ENCODE measurements around the gene SMKR1. TPM values are rescaled to one million over a fixed set of nuclear protein-coding genes. Genes with fewer than 3 reads are reported as not detected.
"Not testable (repeated sequence)": the region's sequence is repeated elsewhere in the genome, so short reads cannot be mapped to it uniquely, and the experiment has no call there.

Gene SMKR1
- total and polyA plus RNA-seq, 12 donors = 0.28 TPM; not detected in 11

GRCh38 chr7:129470411-129470810, 31.9 kb upstream of the SMKR1 start:
- DNase-seq = no peak
- Histone ChIP-seq H3K27ac (no peak overlapping the region), H3K36me3 (peaks cover 0 to 11% (median 0%) of the 10 kb centered on the region in 9 donors)

GRCh38 chr7:129471402-129471827, 30.9 kb upstream of the SMKR1 start:
- H3K9me3 ChIP-seq = no peaks in the 10 kb centered on the region
- H3K36me3 ChIP-seq = peaks cover 0 to 9% (median 0%) of the 10 kb centered on the region in 9 donors
- intact Hi-C loops (cut with DNase I) = loop anchor here in 9 of 10 donors (2.0 to 10.0 kb wide), 8 partner anchors 103 to 257 kb away; partner anchors contain the start of gene AHCYL2 (in 1 of the 9)
- H3K27me3 ChIP-seq = no peaks in the 10 kb centered on the region
- no peak for TF ChIP-seq CTCF (IDR thresholded peaks at IDR 0.05)
- no peak overlapping the region for H3K4me3 ChIP-seq
- DNase-seq (no peak), ATAC-seq (no peak)
- no peak overlapping the region for H3K27ac ChIP-seq
- H3K4me1 ChIP-seq = no peaks in the 10 kb centered on the region

More at GRCh38 chr7:129470411-129470810, 31.9 kb upstream of the SMKR1 start:
- no peaks in the 10 kb centered on the region for H3K27me3 ChIP-seq
- intact Hi-C loops (cut with DNase I) = loop anchor here in 9 of 10 donors (2.0 to 10.0 kb wide), 8 partner anchors 102 to 256 kb away; partner anchors contain the start of gene AHCYL2 (in 1 of the 9)
- 87 to 95% methylated on average over 1 of the region's 1 CpG for WGBS, 2 donors
- no peaks in the 10 kb centered on the region for H3K9me3 ChIP-seq
- no peak overlapping the region for H3K4me3 ChIP-seq
- ATAC-seq = no peak
- no peaks in the 10 kb centered on the region for H3K4me1 ChIP-seq
- TF ChIP-seq CTCF (IDR thresholded peaks at IDR 0.05) = no peak

GRCh38 chr7:129475931-129476330, 26.4 kb upstream of the SMKR1 start:
- H3K4me3 ChIP-seq, ATAC-seq, H3K4me1 ChIP-seq, DNase-seq, H3K9me3 ChIP-seq, H3K27me3 ChIP-seq, H3K27ac ChIP-seq, H3K36me3 ChIP-seq: not testable (repeated sequence)
- intact Hi-C loops (cut with DNase I) = loop anchor here in 4 of 10 donors (10.0 kb wide), 3 partner anchors 169 to 261 kb away; partner anchors contain the start of gene AHCYL2 (in 1 of the 4)
- 95% methylated on average over 23 to 27 of the region's 27 CpGs for WGBS, 2 donors

GRCh38 chr7:129476398-129476797, 25.9 kb upstream of the SMKR1 start:
- intact Hi-C loops (cut with DNase I) = loop anchor here in 4 of 10 donors (10.0 kb wide), 3 partner anchors 168 to 262 kb away; partner anchors contain the start of gene AHCYL2 (in 1 of the 4)
- H3K9me3 ChIP-seq, ATAC-seq, DNase-seq, H3K4me3 ChIP-seq, H3K4me1 ChIP-seq, H3K27ac ChIP-seq, H3K27me3 ChIP-seq: not testable (repeated sequence)
- H3K36me3 ChIP-seq = peaks cover 0 to 10% (median 0%) of the 10 kb centered on the region in 9 donors
- WGBS, 2 donors = 97 to 98% methylated on average over 21 to 23 of the region's 27 CpGs

- intact Hi-C loops (cut with DNase I) = loop anchor here in 6 of 10 donors (5.0 to 10.0 kb wide), 6 partner anchors 147 to 525 kb away; partner anchors contain the start of gene AHCYL2 (in 1 of the 6)
- Histone ChIP-seq H3K36me3 (peaks cover 0 to 28% (median 0%) of the 10 kb centered on the region in 9 donors), H3K27me3 (no peaks in the 10 kb centered on the region), H3K4me1 (no peaks in the 10 kb centered on the region), H3K9me3 (peaks cover 0 to 3% (median 0%) of the 10 kb centered on the region in 11 donors), H3K27ac (no peak overlapping the region), H3K4me3 (no peak overlapping the region)
- DNase-seq = no peak
- no peak for TF ChIP-seq CTCF (IDR thresholded peaks at IDR 0.05)
- WGBS, 2 donors = 74 to 78% methylated on average over 1 of the region's 1 CpG
- no peak for ATAC-seq
Observed at GRCh38 chr7:129479831-129480230, 22.5 kb upstream of the SMKR1 start.

Measured in heart right ventricle (tissue), 16 donors.